Fibroblast of skin of left quadriceps (primary cell): ENCODE data around the gene HAVCR1.
"Not testable (repeated sequence)": the region's sequence is repeated elsewhere in the genome, so short reads cannot be mapped to it uniquely, and the experiment has no call there.

Experiments used
- DNase-seq, 2 experiments: peaks; one replicate each; pipeline ENCODE4 v3.0.0-alpha.2; 2013; ENCODE audit warnings: low read depth in 2 of 2

Gene HAVCR1

DNA sequence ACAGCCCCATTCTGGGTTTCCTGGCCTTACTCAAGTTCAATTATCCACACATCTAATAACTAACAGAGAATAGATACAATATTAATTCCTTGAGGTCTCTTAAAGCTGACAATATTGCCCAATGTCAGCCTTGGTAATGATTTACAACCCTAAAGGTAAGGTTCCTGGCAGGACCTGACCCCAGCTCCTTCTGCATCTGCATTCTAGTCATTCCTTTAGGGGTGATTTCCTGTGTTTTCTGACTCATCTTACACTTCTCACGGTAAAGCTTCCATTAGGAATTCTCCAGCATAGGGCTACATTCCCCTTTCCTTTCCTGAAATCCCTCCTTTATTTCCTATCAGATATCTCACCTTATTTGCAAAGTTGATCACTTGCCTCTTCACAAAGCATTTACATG, 9.3 kb downstream of the HAVCR1 start:
- peak in 1 of 2 experiments; percentile 0 for DNase-seq

DNA sequence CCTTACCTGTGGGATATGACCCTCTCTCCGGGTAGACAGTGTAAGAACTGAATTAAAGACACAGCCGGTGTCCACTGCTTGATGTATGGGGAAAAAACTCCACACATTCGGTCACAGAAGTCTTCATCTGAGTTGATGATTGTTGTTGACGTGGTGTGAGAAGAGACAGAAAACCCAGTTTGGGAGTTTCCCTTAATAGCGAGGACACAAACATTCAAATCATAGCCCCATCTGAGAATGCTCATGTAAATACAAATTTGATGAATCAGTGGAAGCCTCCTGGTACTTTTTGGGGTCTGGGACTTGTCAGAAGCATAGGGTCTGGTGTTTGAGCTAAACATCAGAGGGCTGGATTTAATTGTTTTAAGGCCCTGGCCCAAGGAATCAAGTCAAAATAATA, 11.0 kb downstream of the HAVCR1 start:
- DNase-seq, result no peak

DNA sequence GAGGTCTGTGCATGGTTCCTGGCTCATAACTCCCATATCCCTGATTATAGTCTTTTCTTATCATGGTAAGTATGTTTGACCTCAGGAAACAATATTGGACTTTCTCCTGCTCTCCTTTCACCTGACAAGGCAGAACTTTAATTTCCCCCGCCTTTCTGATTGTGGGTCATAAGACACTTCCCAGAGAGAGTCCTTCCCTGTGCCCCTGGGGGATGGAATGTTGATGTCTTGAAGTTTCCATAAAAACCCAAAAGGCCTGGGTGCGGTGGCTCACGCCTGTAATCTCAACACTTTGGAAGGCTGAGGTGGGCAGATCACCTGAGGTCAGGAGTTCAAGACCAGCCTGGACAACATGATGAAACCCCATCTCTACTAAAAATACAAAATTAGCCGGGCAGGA, 11.9 kb downstream of the HAVCR1 start:
- DNase-seq, result not testable (repeated sequence)

DNA sequence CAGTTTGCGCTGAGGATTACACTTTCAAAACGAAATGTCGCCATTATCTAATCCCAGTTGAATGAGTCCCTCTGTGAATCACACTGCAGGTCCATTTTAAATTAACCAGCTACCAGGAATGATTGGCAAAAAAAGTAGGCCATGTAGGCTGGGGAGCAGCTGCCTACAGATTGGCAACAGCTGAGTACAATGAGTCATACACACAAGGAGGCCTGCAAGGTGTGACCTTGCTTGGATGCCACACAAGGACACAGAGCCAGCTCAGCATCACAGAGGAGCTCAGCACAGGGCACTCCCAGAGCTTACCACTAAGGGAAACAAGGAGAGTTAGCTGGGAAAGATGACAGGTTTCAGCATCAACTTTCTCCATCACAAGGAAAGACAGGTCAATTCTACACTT, 12.9 kb downstream of the HAVCR1 start:
- no peak for DNase-seq

DNA sequence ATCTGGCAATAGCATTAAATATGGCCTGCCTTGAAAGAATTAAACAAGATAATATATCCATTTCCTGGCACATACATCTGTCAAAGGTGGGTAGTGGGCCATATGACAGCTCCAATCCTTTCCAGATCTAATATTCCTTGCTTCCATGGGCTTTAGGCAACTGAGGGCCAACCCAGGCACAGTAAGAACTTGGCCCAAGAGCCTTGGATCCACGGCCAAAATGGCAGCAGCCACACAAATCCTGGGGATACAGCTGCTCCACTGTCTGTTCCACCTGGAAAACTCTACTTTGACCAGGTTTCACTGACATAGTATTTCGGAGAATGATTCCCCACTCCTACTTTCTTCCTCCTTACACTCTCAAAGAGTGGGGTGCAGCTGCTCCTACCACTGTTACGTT, 13.3 kb downstream of the HAVCR1 start:
- DNase-seq, result no peak

DNA sequence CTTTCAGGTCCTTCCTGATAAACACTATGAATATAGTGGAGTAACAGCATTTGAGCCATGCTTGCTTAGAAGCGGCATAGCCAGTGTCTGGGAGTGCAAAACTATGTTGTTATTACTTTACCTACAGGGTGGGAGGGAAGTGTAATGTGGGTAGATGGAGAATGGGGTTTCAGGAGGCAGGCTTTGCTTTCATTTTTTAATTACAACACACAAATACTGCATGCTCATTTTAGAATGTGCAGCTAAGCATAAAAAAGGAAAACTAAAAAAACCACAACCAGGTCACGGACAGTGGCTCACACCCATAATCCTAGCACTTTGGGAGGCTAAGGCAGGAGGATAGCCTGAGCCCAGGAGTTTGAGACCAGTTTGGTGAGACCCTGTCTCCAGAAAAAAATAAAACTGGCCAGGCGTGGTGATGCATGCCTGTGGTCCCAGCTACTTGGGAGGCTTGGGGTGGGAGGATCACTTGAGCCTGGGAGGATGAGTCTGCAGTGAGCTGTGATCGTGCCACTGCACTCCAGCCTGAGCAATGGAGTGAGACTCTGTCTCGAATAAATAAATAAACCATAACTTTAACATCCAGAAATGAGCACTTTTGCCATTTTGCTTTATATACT, 20.2 kb downstream of the HAVCR1 start:
- DNase-seq, result no peak

DNA sequence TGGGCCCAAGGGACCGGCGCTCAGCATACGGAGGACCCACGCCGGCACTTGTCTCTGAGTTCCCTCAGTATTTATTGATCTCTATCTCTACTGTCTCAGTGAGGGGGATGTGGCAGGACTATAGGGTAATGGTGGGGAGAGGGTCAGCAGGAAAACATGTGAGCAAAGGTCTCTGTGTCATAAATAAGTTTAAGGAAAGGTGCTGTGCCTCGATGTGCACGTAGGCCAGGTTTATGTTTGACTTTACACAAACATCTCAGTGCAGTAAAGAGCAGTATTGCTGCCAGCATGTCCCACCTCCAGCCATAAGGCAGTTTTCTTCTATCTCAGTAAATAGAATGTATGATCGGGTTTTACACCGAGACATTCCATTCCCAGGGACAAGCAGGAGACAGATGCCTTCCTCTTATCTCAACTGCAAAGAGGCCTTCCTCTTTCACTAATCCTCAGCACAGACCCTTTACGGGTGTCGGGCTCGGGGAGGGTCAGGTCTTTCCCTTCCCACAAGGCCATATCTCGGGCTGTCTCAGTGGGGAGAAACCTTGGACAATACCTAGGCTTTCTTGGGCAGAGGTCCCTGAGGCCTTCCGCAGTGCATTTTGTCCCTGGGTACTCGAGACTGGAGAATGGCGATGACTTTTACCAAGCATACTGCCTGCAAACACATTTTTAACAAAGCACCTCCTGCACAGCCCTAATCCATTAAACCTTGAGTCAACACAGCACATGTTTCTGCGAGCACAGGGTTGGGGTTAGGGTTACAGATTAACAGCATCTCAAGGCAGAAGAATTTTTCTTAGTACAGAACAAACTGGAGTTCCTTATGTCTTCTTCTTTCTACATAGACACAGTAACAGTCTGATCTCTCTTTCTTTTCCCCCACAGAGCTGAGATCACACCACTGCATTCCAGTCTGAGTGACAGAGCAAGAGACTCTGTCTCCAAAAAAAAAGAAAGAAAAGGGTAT, 24.5 kb downstream of the HAVCR1 start:
- not testable (repeated sequence) for DNase-seq

DNA sequence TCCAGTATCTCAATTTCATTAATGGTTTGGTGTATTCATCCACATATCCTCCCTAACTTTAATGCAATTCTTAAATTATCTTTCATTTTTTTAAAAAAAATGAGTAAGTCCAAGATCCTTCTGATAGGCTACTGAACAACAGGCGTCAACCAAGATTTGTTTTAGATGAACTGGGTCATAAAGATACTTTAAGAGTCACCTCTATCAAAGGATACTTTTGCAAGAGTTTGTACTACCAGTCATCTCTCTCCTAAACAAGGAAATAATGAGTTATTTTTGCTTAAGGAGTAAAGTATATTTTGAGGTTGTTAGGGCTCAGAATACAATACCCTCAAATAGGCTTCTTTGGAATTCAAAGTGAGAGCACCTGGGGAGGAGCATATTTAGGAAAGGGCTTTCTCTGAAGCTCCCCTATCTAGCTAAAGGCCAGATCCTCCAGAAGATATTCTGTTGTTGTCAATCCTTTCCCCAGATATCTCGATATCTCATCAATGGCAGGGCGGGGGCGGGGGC, 25.8 kb downstream of the HAVCR1 start:
- DNase-seq, result no peak

DNA sequence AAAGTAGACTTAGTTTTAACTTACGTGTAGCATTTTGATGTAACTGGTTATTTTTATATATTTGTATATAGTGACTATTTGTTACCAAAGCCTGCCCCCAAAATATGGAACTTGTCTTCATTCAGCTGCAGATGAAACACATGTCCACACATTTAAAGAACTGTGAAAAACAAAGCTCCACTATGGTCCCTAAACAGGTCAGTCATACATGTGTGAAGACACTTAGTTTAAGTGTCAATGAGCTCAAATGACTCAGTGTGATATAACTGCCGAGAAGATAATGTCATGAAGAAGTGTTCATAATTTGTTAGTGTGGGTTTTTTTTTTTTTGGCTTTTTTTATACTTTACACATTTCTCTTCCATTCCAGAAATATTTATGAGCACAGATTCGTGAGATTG, 28.2 kb downstream of the HAVCR1 start:
- no peak for DNase-seq

DNA sequence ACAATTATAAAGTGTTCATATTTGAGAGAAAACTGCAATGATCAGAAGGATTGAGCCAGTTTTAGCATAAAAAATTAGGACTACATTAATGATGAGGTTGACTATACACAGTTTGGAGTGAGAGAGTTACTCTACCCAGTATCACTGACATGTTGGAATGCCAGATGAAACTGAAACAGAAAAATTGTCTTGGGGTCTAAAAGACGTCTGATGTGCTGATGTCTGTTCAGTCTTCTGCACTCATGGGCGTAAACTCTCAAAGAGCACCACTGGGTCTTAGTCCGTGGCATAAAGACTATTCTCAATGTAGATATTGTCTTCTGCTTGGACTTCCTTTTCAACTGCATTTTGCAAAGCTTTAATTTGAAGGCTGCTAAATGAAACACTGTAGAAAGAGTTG, 29.5 kb downstream of the HAVCR1 start:
- DNase-seq, result no peak

DNA sequence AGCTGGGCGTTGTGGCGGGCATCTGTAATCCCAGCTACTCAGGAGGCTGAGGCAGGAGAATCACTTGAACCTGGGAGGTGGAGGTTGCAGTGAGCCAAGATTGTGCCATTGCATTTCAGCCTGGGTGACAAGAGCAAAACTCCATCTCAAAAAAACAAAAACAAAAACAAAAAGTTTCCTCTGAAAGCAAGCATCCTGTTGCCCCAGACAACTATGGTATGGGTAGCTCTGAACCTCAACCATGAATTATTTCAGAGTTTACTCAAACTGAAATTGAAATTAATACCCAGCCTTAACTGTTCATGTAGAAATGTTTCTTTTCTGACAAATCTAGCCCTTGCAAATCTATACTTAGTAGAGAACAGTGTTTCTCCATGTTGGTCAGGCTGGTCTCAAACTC, 31.3 kb downstream of the HAVCR1 start:
- not testable (repeated sequence) for DNase-seq

DNA sequence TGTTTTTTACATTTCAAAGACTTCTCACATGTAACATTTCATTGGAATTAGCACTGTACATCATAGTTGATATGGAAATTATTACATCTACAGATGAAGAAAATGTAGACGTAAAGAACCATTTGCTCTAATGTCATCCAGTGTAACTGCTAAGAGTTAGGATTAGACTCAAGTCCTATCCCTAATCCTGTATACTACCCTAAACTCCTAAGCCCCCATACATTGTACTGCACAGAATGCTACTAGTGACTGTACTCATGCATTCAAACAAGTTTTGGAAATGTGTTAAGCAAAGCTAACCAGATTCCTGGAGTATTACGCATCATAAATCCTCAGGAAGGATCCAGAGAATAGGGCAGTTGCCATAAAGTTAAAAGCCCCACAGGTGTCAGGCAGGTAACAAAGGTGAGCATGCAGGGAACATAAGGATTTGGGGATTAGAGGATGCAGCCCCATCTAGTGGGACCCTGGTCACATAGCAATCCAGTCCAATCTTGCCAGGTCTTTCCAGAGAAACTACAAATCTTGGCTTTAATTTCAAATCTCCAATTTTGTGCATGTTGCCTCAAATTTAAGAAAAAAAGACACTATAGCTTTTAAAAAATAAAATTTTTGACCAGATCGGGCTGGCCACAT, 32.0 kb downstream of the HAVCR1 start:
- DNase-seq, result no peak

DNA sequence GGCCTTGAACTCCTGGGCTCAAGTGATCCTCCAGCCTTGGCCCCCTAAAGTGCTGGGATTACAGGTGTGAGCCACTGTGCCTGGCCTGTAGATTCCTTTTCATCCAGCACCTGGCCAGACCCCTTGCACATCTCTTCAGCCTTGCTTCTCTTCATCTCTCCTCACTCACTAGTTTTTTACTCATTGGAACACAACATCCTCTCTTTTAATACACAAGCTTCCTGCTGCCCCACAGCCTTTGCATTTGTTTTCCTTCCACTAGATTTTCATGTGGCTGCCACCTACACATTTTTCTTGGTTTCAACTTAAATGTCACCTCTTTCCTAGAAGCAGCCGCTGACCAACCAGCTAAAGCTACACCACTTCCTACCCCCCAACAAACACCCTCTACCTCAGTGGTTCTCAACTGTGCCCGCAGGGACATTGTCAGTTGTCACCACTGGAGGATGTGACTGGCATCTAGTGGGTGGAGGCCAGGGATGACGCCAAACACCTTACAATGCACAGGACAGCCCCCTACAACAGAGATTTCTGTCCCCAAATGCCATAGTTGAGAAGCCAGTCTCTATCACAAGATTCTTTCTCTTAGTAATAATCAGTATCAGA, 33.7 kb downstream of the HAVCR1 start:
- DNase-seq, result no peak

DNA sequence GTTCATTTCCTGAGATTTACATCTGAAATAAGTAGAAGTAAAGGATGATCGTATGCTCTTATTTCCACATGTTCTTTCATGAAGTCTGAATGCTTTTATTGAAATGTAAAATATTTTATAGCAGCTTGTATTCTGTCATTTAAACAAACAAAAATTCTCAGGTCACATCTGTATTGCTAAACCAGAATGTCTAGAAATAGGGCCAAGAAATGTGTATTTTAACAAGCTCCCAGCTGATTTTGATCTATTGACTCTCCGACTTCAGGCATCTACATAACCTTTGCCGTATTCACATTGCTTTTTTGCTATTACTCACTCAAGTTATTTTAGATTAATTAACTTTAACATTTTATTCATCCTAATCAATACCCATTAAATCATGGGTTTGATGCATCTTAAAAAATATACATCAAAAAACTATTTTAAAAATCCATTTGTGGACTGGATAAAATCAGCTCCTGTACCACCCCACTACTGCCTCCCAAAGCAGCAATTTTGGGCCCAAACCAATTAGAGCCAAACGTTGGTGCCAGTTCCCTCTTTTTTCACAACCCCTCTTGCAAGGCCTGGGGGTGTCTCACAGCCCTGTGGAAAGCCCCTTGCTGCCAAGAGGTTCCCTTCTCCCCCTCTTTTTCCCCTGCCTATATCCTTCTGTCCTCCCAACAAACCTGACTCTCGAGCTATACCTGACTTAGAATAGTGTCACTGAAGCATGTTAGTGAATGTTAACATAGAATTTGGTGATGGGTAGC, 34.5 kb downstream of the HAVCR1 start:
- no peak for DNase-seq

DNA sequence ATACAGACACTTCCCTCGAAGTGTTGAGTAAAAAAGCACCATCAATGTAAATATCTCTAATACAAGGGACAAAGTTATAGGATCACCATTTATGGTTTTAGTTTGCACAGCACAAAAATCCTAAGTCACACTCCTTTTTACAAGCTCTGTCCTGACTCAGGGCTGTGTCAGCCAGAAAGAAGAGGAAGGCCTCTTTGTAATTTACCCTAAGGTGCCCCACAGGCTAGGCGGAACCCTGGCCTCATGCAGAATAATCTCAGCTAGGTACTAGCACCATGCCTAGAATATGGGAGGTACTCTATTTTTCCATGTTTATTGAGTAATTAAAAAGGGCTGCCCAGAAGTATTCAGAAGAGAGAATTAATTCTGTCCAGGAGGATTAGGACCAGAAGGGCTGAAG, 36.9 kb downstream of the HAVCR1 start:
- DNase-seq, result no peak

DNA sequence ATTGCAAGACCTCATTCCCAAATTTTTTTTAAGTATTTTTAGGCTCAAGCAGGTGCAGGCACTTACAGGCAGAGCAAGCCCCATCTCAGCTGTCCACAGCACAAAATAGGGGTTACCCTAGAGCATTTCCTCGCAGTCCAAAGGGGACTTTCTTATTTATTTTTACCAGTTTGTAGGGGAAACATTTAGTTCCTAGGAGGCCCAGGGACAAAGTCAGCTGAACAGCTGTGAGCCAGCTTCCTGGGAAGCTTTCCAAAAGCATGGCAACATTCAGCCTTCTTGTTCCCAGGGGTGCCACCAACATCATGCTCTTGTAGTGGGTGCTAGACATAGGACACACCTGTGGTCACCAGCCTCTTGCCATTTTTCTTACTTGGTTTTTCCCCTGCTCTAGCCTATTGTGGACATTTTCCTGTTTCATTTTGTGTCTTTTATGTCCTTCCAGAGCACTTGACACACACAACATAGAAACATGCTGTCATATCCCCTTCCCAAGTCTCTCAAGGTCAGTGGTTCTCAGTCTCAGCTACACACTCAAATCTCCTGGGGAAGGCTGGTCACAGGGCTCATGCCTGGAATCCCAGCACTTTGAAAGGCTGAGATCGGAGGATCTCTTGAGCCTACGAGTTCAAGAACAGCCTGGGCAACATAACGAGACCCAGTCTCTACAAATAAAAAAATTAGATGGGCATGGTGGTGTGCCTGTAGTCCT, 38.2 kb downstream of the HAVCR1 start:
- DNase-seq, result no peak

DNA sequence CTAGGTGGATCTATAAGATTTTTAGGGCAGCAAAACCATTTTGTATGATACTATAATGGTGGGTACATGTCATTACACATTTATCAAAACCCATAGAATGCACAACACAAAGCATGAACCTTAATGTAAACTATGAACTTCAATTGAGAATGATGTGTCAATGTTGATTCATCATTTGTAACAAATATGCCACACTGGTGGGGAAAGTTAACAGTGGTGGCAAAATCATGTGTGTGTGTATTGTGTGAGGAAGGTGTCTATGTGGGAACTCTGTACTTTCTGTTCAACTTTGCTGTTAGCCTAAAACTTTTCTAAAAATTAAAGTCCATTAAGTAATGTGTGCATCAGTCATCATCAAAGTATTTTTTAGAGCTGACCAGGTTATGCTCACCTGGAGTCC, 38.9 kb downstream of the HAVCR1 start:
- DNase-seq, result no peak

DNA sequence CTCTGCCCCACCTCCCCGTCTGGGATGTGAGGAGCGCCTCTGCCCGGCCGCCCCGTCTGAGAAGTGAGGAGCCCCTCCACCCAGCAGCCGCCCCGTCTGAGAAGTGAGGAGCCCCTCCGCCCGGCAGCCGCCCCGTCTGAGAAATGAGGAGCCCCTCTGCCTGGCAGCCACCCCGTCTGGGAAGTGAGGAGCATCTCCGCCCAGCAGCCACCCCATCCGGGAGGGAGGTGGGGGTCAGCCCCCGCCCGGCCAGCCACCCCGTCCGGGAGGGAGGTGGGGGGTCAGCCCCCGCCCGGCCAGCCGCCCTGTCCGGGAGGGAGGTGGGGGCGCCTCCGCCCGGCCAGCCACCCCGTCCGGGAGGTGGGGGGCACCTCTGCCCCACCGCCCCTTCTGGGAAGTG, 44.8 kb downstream of the HAVCR1 start:
- not testable (repeated sequence) for DNase-seq

DNA sequence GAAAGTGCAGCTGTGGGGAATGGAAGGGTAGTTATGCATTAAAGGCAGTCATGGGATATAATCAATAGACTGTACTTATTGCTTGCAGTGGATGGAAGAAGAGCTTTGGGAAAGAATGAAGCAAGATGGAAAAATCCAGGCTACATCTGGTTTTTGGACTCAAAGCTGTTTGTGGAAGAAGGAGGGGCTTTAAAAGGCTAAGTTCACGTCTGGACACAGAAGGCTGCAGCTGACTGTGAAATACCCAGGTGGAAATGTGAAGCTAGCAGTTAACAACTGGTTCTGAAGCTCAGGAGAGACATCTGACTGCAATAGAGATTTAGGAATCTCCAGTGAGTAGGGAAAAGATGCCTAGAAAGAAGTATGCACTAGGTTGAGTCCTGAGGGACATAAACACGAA, 52.7 kb downstream of the HAVCR1 start:
- no peak for DNase-seq

DNA sequence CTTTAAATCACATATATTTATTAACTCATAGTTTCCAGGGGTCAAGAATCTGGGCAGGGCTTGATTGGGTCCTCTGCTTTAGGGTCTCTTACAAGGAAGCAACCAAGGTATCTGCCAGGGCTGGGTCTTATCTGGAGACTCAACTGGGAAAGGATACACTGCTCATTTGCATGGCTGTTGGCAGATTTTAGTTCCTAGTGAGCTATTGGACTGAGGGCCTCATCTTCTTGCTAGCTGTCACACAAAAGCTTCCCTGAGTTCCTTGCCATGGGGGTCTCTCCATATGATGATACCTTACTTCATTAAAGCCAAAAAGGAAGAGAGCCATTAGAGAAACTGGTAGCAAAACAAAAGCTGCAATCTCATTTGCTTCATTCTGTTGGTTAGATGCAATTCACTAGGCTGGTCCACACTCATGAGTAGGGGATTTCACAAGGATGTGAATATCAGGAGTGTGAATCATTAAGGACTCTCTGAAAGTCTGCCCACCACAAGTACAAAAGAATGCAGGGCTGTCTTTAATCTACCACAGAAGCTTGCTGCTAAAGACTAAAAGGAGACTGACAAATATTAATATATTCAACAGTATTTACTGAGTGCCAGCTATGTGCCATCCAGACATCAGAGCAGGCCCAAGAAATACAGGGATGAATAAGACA, 53.9 kb downstream of the HAVCR1 start:
- peak in 1 of 2 experiments; percentile 9 for DNase-seq
